ENCODE results near the gene CD8A.

GRCh38 chr2:86769838-86770237, 20.9 kb downstream of the CD8A start:
- no peak for TF ChIP-seq CTCF (IDR thresholded peaks at IDR 0.05; ENCODE audit: insufficient read depth, low read length)
- no peak for TF ChIP-seq REST (IDR thresholded peaks at IDR 0.05; ENCODE audit: insufficient replicate concordance, low read depth)
- TF ChIP-seq POLR2AphosphoS5 (IDR thresholded peaks at IDR 0.05; ENCODE audit: low read depth), result no peak
- TF ChIP-seq GABPA (IDR thresholded peaks at IDR 0.05; ENCODE audit: low read depth), result no peak

Measured in HL-60 (cell line).